ENCODE results near the gene KCNQ4.
A peak's percentile ranks its signal among the peaks of the same experiment; 100 is the strongest.

Gene KCNQ4

DNA sequence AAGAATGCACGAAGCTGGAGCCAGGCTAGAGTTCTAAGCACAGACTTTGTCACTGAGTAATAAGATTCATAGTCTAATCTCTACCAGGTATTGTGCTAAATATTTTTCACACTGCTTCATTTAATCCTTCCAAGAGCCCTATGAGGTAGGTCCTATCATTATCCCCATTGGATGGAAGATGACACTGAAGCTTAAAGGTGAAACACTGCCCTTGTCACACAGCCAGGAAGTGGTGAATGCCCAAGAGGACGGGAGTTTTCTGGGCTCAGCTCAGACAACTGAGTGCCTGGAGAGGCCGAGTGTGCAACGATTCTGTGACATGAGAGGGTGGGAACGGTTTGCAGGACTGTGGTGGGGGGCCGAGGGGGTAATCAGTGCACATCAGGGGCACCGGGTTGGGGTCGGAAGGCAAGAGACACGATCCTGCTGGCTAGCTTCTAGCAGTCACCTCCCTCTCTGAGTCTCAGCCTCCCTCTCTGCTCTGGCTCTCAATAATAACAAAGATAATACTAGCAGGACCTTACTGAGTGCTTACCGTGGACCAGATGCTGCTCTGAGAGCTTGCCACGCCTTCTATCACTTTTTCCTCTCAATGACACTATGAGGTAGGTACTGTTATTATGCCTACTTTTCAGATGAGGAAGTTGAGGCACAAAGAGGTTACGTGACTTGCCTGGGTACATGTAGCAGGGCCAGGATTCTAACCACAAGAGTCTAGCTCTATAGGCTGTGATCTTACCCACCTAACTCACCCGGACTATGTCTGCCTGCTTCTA is 12.4 kb downstream of the KCNQ4 start:
- DNase-seq (ENCODE audit: low read depth in 2 of 2): no peak

DNA sequence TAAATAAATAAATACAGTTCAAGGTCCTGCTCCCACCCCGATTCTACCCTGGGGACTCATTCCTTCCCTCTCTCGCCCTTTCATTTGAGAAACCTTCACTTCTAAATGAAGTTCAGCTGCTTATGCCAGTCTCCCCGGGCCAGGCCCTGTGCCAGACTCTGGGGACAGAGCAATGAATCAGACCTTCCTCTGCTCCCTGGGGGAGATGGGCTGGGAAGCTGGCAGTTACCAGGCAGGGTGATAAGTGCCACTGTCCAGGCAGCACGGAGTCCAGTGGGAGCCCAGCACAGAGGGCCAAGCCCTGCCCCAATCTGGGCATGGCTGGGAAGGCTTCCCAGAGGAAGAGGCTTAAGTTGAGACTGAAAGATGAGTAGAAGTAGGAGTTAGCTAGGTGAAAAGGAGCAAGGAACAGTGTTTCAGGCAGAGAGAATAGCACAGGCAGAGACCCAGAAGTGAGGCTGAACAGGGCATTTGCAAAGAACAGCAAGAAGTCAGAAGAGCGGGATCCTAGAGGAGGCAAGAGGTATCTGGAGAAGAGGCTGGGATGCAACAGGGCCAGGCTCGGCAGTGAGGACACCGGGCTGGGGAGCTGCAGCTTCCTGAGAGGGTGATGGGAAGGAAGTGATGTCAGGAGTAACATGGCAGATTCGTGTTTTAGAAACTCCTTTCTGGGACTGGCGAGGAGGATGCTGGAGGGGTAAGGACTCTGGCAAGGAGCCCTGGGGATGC is 13.5 kb downstream of the KCNQ4 start:
- DNase-seq (ENCODE audit: low read depth in 2 of 2): no peak

DNA sequence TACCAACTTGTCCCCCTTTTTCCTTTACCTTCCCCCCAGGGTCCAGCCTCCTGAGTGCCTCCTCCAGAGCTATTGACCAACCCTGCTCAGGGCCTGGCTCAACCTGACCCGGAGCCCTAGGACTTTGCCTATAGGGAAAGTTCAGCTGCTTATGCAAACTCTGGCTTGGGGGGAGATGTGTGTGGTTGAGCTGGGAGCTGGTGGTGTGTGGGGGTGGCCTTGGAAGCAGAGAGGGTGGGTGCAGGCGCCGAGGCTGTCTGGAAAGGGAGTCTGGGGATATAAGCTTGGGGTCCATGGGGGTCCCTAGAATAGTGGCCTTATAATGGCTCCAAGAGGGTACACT is 14.1 kb downstream of the KCNQ4 start:
- no peak for DNase-seq (ENCODE audit: low read depth in 2 of 2)

DNA sequence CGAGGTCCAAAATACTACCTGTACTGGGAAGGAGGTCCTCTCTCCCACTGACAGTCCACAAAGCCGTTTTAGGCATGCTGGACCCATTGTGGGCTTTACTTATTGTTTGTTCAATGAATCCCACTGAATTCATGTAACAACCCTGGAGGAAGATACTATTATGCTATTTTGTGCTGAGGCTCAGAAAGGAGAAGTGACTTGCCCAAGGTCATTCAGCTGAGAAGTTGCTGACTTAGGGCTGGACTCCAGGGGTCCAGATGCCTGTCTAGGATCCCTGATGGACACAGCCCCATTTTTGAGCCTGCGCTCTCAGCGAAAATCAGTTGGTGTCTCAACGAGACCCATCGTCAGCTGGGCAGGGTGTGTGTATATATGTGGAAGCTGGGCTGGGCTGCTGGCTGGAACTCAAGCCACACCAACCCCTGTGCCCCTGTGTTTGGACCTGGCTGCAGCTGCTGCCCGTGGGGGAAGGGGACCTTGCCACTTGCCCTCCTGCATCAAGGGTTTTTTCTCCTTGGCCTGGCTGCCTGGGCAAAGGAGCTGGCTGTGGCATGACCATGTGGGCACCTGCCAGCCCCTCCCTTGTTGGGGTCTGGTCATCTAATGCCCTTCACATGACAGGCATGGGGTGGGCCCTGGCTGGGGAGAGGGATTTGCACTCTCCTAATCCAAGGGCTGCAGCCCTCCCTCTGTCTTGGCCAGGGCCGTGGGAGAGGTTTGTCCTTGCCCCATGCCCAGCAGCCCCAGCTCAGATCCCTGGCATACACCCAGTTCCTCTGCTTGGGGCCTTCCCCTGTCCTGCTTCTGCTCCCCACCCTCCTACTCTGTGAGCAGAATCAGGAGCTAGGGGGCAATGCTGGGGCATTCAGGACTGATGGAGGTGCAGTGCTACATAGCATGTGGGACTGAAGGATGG is 15.0 kb downstream of the KCNQ4 start:
- no peak for DNase-seq (ENCODE audit: low read depth in 2 of 2)

DNA sequence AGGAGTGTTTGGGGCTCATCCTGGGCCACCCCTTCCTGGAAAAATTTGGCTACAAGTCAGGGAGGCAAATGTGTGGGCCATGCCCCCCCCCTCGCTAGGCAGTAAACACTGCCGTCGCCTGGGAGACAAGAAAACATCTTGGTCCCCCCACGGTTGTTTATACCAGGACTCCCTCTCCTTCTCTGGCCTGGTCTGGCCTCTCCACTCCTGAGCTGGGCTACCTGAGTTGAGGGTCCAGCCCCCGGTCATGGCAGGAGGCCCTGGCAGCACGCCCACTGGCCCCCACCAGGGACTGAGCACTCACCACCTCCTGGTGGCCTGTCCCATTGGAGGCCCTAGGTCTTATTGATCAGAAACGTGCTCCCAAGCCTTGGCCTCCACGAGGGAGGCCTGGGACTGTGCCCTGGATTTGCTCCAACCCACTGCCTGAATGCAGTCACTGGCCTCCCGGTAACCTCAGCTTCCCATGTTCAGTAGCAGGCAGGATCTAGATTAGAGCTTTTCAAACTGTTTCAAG is 15.8 kb downstream of the KCNQ4 start:
- no peak for DNase-seq (ENCODE audit: low read depth in 2 of 2)

DNA sequence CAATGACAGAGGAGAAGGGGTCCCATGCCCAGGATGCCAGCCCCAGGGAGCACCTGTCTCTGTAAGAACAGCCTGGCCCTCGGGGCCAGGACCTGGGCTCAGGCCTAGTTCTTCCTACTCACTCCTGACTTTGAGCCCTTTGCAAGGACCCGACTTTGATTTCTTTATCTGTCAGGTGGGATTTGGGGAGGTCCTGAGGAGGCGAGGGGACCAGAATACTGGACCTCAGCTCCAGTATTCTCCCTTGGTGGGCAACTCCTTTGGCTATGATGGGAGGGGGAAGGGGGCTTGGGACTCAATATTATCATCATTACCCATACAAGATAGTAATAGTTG is 18.1 kb downstream of the KCNQ4 start:
- no peak for DNase-seq (ENCODE audit: low read depth in 2 of 2)

DNA sequence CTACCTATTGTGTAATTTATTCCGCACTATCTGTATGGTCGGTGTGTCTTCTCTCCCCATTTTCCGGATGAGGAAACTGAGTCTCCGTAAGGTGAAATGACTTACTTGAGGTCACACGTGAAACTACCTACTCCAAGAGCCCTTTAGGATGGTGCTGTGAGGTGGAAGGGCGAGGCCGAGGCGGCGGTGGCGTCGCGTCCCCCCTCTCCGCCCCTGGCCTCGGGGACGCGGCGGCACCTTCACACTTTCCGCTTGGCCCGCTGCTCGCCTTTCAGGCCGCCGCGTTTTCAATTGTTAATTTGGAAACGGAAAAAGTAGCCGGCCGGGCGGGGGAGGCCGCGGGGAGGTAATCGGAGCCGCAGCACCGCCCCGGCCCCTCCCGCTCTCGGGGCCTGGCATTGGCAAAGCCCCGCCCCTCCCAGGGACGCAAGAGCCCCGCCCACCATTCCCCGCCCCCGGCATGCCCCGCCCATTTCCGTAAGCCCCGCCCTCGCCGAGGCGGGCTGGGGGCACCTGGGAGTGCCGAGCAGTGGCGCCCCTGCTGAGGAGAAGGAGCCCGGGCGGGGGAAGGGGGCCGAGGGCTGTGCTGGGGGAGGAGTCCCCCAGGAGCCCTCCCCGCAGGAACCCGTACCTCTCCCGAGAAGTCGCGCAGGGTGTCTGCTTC is 18.6 kb downstream of the KCNQ4 start:
- peak; percentile 74 to 80 for DNase-seq (ENCODE audit: low read depth in 2 of 2)

DNA sequence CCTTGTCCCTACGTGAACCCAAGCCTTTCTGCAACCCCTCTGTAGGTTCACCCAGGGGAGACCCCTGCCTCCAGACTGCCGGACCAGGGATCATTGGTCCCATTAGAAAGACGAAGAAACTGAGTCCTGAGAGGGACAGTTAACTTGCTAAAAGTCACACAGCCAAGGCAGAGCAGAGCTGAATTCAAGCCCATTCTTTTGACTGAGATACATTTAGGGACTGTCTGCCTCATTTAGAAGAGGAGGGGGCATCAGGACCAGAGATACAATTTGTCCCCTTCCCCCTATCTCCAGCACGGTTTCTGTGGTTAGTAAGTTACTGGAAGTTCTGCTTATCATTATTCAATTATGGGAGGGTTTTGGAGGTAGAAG is 19.1 kb downstream of the KCNQ4 start:
- no peak for DNase-seq (ENCODE audit: low read depth in 2 of 2)

DNA sequence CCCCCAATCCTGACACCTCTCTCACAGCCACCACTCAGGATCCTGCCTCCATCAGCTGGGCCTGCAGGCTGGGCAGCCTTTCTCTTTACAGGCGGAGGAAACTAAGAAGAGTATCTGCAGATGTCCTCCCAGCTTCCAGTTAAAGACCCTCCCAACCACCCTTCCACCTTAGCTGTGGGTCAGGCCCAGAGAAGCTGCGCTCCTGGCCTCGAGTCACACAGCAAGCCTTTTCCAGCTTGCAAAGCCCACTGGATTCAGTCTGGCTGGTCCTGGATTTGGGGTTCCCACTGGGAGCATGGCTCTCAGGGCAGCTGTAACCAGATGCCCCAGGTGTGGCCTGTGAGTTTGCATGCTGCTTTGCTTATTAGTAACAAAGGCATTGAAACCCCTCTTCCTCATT is 19.9 kb downstream of the KCNQ4 start:
- no peak for DNase-seq (ENCODE audit: low read depth in 2 of 2)

DNA sequence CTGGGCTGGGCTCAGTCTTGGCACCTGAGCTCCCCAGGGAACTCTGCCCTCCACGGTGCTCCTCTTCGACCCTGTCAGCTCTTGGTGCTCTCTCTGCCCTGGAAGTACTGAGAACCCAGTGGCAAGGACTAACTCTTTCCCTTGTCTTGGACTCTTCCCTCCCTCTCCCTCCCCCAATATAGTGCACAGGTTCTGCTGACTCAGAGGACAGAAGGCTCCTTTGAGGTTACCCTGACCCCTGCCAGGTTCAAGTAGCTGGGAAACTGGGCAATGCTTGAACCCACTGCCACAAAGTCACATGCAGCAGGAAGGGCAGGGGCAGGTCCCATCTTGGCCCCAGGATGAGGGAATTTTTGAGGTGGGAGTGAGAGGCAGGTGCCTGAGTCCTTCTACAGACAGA is 20.3 kb downstream of the KCNQ4 start:
- DNase-seq (ENCODE audit: low read depth in 2 of 2): no peak

DNA sequence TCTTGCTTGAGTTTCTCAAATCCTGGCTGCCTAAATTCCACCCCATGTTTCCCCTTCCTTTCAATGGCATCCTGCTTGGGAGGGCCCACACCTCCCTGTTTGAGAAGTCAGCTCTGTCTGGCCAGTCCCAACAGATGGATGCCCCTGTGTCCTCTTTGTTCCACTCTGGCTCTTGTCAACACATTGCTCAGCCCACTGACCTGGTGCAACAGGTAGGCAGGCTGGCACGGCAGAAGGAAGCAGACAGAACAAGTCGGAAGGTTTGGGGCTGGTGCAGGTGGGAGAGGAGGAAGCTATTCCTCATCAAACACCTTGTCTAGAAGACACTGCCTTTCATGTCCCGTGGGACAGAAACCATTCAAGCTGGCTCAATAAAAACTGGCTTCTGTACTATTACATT is 22.7 kb downstream of the KCNQ4 start:
- no peak for DNase-seq (ENCODE audit: low read depth in 2 of 2)

DNA sequence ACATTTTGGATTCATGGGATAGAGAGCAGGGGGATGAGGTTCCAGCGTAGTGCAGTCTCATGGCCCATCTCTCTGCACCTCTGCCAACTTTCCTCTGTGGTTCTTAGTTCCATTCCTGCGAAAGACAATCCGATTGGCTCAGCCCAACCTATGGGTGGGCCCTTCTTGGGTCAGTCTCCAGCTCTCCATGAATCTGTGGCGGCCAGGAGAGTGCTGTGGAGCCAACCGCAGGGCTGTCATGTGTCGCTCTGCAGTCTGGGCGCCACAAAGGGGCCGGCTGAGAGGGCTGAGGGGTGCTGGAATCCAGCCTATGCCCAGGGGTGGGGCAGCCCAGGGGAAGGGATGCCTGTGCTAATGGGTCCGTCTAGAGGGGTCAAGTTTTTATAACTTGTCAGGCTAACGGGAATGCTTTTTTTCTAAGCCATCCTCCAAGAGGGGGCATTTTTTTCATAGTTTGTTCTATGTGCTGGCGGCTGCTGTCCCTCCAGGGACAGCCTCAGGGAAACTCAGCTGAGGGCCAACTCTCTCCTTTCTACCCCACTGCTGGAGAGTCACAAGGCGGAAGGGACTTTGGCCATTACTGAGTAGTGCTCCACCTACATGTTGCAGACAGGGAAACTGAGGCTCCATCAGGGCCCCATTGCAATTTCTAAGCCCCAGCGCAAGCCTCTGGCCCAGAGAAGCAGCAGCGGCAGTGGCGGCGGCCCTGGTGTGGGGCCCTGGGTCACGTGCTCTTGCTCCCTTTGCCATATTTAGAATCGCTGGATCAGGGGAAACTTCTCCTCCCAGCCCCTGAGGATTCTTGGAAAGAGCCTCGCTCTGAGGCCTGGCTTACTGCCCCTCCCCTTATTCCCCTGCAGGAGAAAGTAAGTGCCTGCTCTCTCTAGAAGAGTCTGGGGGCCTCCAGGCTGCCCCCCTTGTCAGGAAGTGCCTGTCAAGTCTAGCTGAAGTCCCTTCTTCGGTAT is 23.4 kb downstream of the KCNQ4 start:
- DNase-seq (ENCODE audit: low read depth in 2 of 2): no peak

DNA sequence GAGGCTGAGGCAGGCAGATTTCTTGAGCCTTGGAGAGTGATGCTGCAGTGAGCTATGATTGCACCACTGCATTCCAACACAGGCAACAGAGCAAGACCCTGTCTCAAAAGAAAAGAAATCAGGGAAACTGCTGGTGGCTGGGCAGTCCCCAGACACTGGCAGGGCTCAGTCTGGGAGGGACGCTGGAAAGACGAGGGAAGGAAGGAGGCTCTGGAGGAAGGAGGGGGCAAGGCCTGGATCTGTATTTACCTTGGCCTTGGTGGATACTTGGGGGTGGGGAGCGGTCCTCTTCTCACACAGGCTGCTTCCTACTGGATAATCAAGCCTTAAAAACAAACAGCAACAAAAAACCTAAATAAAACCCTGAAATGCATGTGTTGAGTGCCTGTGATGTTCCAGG is 24.4 kb downstream of the KCNQ4 start:
- DNase-seq (ENCODE audit: low read depth in 2 of 2): no peak

DNA sequence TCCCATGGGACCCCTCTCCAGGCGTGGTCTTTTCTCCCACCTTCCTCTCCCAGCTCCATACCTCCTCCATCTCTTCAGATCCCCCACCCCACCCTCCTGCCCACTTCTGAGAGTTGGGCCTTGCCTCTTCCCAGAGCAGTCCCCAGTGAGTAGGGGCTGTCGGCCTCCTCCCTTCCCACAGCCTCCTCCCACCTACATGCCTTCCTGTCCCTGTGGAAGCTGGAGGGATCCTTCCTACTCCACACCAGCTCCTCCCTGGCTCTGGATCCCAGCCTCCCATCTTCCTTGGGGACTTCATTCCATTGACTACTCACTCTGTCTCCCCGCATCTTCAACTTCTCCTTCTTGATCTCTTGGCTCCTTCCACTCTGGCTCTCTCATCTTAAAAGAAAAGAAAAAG is 24.9 kb downstream of the KCNQ4 start:
- DNase-seq (ENCODE audit: low read depth in 2 of 2): no peak

DNA sequence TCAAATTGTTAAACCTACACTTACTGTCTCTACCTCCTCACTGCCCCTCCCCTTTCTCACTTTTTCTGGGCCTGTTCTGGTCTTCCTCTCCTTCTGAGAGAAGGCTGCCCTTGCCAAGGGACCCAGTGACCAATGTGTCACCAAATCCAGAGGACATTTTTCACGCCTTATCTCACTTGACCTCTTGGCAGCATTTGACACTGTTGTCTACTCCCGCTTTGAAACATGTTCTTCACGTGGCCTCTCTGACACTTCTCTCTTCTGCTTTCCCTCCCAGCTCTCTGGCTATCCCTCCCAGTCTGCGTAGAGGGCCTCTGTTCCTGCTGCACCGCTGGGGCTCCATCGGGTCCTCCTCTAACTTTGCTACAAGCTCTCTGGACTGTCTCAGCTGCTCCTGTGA is 25.3 kb downstream of the KCNQ4 start:
- DNase-seq (ENCODE audit: low read depth in 2 of 2): no peak

DNA sequence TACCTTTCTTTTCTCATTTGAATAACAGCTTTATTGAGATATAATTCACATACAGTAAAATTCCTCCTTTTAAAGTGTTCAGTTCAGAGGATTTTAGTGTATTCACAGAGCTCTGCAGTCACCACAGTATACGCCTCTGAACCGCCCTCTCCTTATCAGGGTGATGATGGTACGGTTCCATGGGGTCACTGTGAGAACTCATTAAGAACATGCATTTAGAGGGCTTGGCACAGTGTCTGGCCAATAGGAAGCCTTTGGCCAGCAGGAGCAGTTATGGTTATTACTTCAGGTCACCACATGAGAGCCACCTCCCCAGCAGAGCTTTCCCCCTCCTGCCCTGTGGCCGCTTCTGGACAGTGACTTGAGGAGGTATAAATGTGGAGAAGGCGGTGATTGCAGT is 27.3 kb downstream of the KCNQ4 start:
- no peak for DNase-seq (ENCODE audit: low read depth in 2 of 2)

DNA sequence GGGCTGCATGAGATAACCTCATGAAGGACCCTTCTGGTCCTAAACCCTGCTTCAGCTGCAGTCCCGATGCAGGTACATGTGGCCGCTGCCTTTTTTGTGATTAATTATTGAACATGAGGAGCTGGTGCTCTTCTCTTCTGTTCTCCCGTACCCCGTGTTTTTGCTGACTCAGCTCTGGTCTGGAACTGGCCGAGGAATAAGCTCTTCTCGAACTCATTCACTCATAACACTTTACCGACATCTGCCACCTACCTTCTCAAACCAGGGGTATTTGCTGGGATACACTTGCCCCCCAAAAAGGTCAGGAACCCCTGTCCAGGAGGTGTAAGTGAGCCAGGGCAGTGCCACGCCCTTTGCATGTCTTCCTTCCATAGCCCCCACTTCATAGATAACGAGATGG is 31.8 kb downstream of the KCNQ4 start:
- no peak for DNase-seq (ENCODE audit: low read depth in 2 of 2)

DNA sequence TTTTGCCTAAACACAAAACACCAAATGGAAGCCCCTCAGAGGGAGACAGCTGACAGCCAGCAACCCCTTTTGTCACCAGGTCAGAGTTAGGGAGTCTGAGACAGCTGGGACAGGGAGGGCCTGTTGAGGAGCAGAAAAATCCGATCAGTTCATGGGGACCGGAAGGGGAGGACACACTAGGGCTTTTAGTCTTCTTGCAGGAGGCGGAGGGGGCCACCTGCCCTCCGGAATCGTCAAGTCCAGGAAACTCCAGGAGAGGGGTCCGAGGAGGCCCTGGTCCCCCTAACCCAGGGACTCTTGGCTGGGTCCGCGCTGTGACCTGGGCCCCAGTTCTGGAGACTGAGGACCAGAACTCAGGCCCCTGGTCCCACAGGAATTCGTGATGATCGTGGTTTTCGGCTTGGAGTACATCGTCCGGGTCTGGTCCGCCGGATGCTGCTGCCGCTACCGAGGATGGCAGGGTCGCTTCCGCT is 34.2 kb downstream of the KCNQ4 start:
- peak in 1 of 2 donors; percentile 17 for DNase-seq (ENCODE audit: low read depth in 2 of 2)

DNA sequence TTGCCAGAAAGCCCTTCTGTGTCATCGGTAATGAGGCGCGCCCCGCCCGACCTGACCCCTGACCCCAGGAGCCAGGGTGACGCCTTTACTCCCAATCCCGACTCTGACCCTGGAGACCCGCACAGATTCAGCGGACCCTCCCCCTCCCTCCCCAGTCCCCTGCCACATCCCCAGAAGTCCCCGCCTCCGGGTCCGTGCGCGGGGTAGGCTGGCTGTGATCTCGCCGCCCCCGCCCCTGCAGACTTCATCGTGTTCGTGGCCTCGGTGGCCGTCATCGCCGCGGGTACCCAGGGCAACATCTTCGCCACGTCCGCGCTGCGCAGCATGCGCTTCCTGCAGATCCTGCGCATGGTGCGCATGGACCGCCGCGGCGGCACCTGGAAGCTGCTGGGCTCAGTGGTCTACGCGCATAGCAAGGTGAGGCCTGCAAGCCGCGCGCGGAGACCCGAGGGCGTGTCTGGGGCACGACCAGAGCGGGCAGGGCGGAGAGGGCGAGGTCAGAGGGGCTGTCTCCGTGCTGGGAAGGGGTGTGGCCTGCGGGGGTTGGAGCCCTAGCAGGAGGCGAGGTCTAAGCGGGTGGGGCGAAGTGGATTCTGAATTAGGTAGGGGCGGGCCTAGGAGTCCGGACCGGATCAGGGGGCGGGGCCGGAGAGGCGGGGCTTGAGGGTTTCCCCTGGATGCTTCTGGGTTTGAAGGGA is 34.8 kb downstream of the KCNQ4 start:
- DNase-seq (ENCODE audit: low read depth in 2 of 2): peak; percentile 63 to 73

DNA sequence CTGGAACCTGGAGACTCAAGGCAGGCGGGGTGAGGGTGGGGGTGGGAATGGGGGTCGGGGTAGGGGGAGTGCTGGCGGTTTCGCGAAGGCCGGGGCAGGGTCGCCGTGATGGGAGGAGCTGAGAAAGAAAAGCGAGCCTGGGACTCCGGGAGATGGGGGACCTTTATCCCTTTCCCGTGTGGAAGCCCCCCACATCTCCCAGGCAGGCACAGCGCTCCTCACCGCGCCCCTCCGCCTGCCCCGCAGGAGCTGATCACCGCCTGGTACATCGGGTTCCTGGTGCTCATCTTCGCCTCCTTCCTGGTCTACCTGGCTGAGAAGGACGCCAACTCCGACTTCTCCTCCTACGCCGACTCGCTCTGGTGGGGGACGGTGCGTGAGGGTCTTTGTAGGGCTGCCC is 35.5 kb downstream of the KCNQ4 start:
- no peak for DNase-seq (ENCODE audit: low read depth in 2 of 2)

All from stimulated activated CD8-positive, alpha-beta memory T cell treated with anti-CD3 and anti-CD28 coated beads, Interleukin-2, amount 100 ng/mL, for 1 hour (primary cell).